ENCODE measurements around the gene COBL. TPM values are rescaled to one million over a fixed set of nuclear protein-coding genes. Genes with fewer than 3 reads are reported as not detected.

The COBL gene
- total RNA-seq, 1 donor from 2014 or later: 27.9 TPM

- intact Hi-C loops (cut with DNase I): no loop called here
- no peak overlapping the region for H3K27ac ChIP-seq
- no peak overlapping the region for H3K4me3 ChIP-seq
- DNase-seq: no peak
- no peaks in the 10 kb centered on the region for H3K4me1 ChIP-seq
- H3K9me3 ChIP-seq: no peaks in the 10 kb centered on the region
- H3K27me3 ChIP-seq (ENCODE audit: low read depth): no peaks in the 10 kb centered on the region
- H3K36me3 ChIP-seq: no peaks in the 10 kb centered on the region
- ATAC-seq: no peak
- TF ChIP-seq CTCF (IDR thresholded peaks at IDR 0.05): no peak
These were observed 37.8 kb upstream of the COBL start for GRCh38 chr7:51354434-51354833.

- TF ChIP-seq CTCF (IDR thresholded peaks at IDR 0.05): no peak
- ATAC-seq (no peak), DNase-seq (no peak)
- H3K9me3 ChIP-seq: no peaks in the 10 kb centered on the region
- H3K4me1 ChIP-seq: no peaks in the 10 kb centered on the region
- no peaks in the 10 kb centered on the region for H3K36me3 ChIP-seq
- intact Hi-C loops (cut with DNase I): no loop called here
- no peak overlapping the region for H3K4me3 ChIP-seq
- no peak overlapping the region for H3K27ac ChIP-seq
- no peaks in the 10 kb centered on the region for H3K27me3 ChIP-seq (ENCODE audit: low read depth)
These were observed 35.8 kb upstream of the COBL start for GRCh38 chr7:51352174-51353100.

GRCh38 chr7:51351661-51352060 lies 35.1 kb upstream of the COBL start:
- no peak for TF ChIP-seq CTCF (IDR thresholded peaks at IDR 0.05)
- Histone ChIP-seq H3K36me3 (no peaks in the 10 kb centered on the region), H3K4me3 (no peak overlapping the region), H3K4me1 (no peaks in the 10 kb centered on the region), H3K27me3 (ENCODE audit: low read depth) (no peaks in the 10 kb centered on the region), H3K9me3 (no peaks in the 10 kb centered on the region), H3K27ac (no peak overlapping the region)
- intact Hi-C loops (cut with DNase I): no loop called here
- ATAC-seq: no peak
- DNase-seq: no peak

GRCh38 chr7:51350546-51350896 lies 33.9 kb upstream of the COBL start:
- intact Hi-C loops (cut with DNase I): no loop called here
- Histone ChIP-seq H3K4me1 (no peaks in the 10 kb centered on the region), H3K9me3 (no peaks in the 10 kb centered on the region), H3K4me3 (no peak overlapping the region), H3K27me3 (ENCODE audit: low read depth) (no peaks in the 10 kb centered on the region), H3K27ac (no peak overlapping the region), H3K36me3 (no peaks in the 10 kb centered on the region)
- ATAC-seq (no peak), DNase-seq (no peak)
- TF ChIP-seq CTCF (IDR thresholded peaks at IDR 0.05): no peak

GRCh38 chr7:51349820-51350545 lies 33.4 kb upstream of the COBL start:
- Histone ChIP-seq H3K27ac (no peak overlapping the region), H3K36me3 (no peaks in the 10 kb centered on the region), H3K4me1 (no peaks in the 10 kb centered on the region), H3K4me3 (no peak overlapping the region), H3K27me3 (ENCODE audit: low read depth) (no peaks in the 10 kb centered on the region), H3K9me3 (no peaks in the 10 kb centered on the region)
- ATAC-seq (peak; percentile 72 to 80), DNase-seq (no peak)
- intact Hi-C loops (cut with DNase I): no loop called here
- TF ChIP-seq CTCF (IDR thresholded peaks at IDR 0.05): no peak
